Measurements from ENCODE around the gene S1PR5.
A peak's percentile ranks its signal among the peaks of the same experiment; 100 is the strongest.

DNA sequence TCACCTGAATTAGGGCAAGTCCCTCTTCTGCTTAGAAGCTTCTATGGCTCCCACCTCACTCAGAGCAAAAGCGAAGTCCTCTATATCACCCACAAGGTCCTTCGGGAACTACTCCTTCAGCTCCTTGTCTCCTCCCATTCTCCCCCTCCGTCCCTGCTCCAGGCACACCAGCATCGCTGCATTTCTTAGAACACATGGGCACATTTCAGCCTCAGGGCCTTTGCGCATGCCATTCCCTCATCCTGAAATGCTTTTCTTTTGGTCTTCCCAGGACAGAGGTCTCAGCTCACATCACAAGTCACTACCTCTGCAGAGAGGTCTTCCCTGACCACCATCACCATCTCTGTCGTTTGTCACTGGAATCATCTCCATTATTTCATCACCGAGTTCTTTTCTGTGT lies 4.0 kb downstream of the S1PR5 start:
- TF ChIP-seq EZH2 (IDR thresholded peaks at IDR 0.05; ENCODE audit: borderline replicate concordance, low read depth, low read length, poor library complexity, severe bottlenecking) = peak; percentile 36
- TF ChIP-seq, protein P1, sequence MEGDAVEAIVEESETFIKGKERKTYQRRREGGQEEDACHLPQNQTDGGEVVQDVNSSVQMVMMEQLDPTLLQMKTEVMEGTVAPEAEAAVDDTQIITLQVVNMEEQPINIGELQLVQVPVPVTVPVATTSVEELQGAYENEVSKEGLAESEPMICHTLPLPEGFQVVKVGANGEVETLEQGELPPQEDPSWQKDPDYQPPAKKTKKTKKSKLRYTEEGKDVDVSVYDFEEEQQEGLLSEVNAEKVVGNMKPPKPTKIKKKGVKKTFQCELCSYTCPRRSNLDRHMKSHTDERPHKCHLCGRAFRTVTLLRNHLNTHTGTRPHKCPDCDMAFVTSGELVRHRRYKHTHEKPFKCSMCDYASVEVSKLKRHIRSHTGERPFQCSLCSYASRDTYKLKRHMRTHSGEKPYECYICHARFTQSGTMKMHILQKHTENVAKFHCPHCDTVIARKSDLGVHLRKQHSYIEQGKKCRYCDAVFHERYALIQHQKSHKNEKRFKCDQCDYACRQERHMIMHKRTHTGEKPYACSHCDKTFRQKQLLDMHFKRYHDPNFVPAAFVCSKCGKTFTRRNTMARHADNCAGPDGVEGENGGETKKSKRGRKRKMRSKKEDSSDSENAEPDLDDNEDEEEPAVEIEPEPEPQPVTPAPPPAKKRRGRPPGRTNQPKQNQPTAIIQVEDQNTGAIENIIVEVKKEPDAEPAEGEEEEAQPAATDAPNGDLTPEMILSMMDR (conservative IDR thresholded peaks at IDR 0.05; ENCODE audit: low read depth, low read length) = no peak

Data from A673 (cell line).